ENCODE measurements around the gene QKI. TPM values are rescaled to one million over a fixed set of nuclear protein-coding genes. Genes with fewer than 3 reads are reported as not detected.

QKI gene
- total and polyA plus RNA-seq, 2 donors (not counting 1 experiment from before 2014, with no cell fraction given) = 129 to 224 TPM

DNA sequence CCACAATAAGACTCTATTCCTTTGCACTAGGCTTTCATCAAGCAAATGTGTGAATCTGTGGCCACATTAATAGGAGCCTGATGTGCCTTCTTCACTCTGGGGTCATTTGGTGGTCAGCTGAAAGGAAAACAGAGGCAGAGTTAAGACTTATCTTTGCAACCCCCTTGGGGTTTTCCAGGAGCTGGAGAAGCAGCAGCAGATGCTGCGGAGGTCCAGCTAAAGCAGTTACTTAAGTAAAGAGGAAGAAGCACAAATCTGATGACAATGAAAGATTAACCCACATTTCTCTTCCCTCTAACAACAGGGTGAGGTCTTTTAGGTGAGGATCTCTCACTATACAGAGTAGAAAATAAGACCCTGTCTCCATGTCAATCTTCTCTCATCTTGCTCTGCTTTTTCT, 45.4 kb upstream of the QKI start:
- no peaks in the 10 kb centered on the region for H4K20me1 ChIP-seq (ENCODE audit: control insufficient read depth, extremely low read depth, insufficient read depth, low read length)
- H3K27ac ChIP-seq (ENCODE audit: insufficient read depth, low read length) = no peak overlapping the region
- no peak overlapping the region for H3K9ac ChIP-seq (ENCODE audit: insufficient read depth, low read length)
- H3K79me2 ChIP-seq (ENCODE audit: control insufficient read depth, insufficient read depth, low read length) = no peaks in the 10 kb centered on the region
- no peaks in the 10 kb centered on the region for H3K4me1 ChIP-seq (ENCODE audit: control insufficient read depth, extremely low read depth, insufficient read depth, low read length)
- no peaks in the 10 kb centered on the region for H3K36me3 ChIP-seq (ENCODE audit: control insufficient read depth, insufficient read depth, low read length)
- DNase-seq (ENCODE audit: low read depth in 2 of 2) = no peak
- H3K4me3 ChIP-seq (replicated peaks in 1 of 4; ENCODE audit: control extremely low read depth in 1 of 4, insufficient read depth in 1 of 4, low read depth in 3 of 4, low read length in 4 of 4) = no peak overlapping the region
- H3K9me3 ChIP-seq (ENCODE audit: control insufficient read depth, insufficient read depth, low read depth, low read length) = no peaks in the 10 kb centered on the region
- no peak overlapping the region for H3K4me2 ChIP-seq (ENCODE audit: extremely low read depth, insufficient read depth, low read length)
- no peak overlapping the region for H2AFZ ChIP-seq (ENCODE audit: low read length)
- no peaks in the 10 kb centered on the region for H3K27me3 ChIP-seq (ENCODE audit: control insufficient read depth, insufficient read depth, low read length)
- TF ChIP-seq CTCF (conservative IDR thresholded peaks at IDR 0.05 in 1 of 2, IDR thresholded peaks at IDR 0.05 in 1 of 2; ENCODE audit: low read depth in 1 of 2, low read length in 2 of 2) (no peak), EZH2 (IDR thresholded peaks at IDR 0.05; ENCODE audit: low read length, missing control alignments) (no peak)

DNA sequence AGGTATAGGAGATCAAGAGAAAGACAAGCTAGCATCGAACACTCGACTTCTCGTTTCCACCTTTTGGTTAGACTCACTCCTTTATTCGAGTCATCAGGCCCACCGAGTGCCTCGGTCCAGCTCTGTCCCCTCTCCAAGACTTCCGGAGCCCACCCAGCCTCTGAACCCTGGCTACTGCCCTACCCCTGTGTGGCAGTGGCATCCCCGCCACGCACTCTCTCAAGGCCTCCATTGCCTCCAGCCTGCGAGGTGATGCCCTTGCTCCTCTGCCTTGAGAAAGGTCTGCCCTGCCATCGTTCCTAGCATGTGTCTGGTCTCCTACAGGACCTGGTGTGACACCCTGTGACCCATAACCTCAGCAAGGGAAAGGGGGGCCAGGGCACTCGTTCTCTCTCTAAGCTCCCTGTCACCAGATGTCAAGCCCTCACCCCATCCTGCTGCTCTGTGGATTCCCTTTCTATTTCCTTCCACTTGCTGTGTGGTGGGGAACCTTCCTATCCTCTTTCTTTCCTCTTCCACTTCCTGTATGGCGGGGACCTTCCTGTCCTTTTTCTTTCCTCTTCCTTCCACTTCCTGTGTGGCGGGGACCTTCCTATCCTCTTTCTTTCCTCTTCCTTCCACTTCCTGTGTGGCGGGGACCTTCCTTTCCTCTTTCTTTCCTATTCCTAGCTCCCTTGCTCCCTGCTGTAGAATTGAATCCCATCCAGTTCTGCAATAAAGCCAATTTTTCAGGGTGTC, 44.7 kb upstream of the QKI start:
- Histone ChIP-seq H3K27ac (ENCODE audit: insufficient read depth, low read length) (no peak overlapping the region), H3K9me3 (ENCODE audit: control insufficient read depth, insufficient read depth, low read depth, low read length) (no peaks in the 10 kb centered on the region), H3K79me2 (ENCODE audit: control insufficient read depth, insufficient read depth, low read length) (no peaks in the 10 kb centered on the region)

More for the DNA sequence above, 44.7 kb upstream of the QKI start:
- DNase-seq (ENCODE audit: low read depth in 2 of 2) = no peak
- Histone ChIP-seq H3K4me2 (ENCODE audit: extremely low read depth, insufficient read depth, low read length) (no peak overlapping the region), H3K9ac (ENCODE audit: insufficient read depth, low read length) (no peak overlapping the region), H3K4me1 (ENCODE audit: control insufficient read depth, extremely low read depth, insufficient read depth, low read length) (no peaks in the 10 kb centered on the region), H2AFZ (ENCODE audit: low read length) (no peak overlapping the region), H3K4me3 (replicated peaks in 1 of 4; ENCODE audit: control extremely low read depth in 1 of 4, insufficient read depth in 1 of 4, low read depth in 3 of 4, low read length in 4 of 4) (no peak overlapping the region), H3K27me3 (ENCODE audit: control insufficient read depth, insufficient read depth, low read length) (no peaks in the 10 kb centered on the region), H4K20me1 (ENCODE audit: control insufficient read depth, extremely low read depth, insufficient read depth, low read length) (no peaks in the 10 kb centered on the region), H3K36me3 (ENCODE audit: control insufficient read depth, insufficient read depth, low read length) (no peaks in the 10 kb centered on the region)
- TF ChIP-seq EZH2 (IDR thresholded peaks at IDR 0.05; ENCODE audit: low read length, missing control alignments) (no peak), CTCF (conservative IDR thresholded peaks at IDR 0.05 in 1 of 2, IDR thresholded peaks at IDR 0.05 in 1 of 2; ENCODE audit: low read depth in 1 of 2, low read length in 2 of 2) (no peak)
